Osteocyte (in vitro differentiated cells): ENCODE data around the gene FHIT. TPM values are rescaled to one million over a fixed set of nuclear protein-coding genes. Genes with fewer than 3 reads are reported as not detected.

Experiments
- DNase-seq: peaks from one replicate; pipeline ENCODE4 v3.0.0; 2021; ENCODE audit warnings: mixed read lengths; ENCODE audit not compliant: unreplicated experiment; ENCODE audit errors: extremely low spot score
- H3K27ac Mint-ChIP-seq: one replicate; pipeline ENCODE4 v1.8.0; 2021; ENCODE audit warnings: mild to moderate bottlenecking, mixed read lengths; ENCODE audit not compliant: unreplicated experiment
- H3K27me3 Mint-ChIP-seq: one replicate; pipeline ENCODE4 v1.8.0; 2021; ENCODE audit warnings: mixed read lengths; ENCODE audit not compliant: unreplicated experiment
- H3K36me3 Mint-ChIP-seq: one replicate; pipeline ENCODE4 v1.8.0; 2021; ENCODE audit warnings: mixed read lengths; ENCODE audit not compliant: unreplicated experiment
- H3K4me1 Mint-ChIP-seq: one replicate; pipeline ENCODE4 v1.8.0; 2021; ENCODE audit warnings: mixed read lengths; ENCODE audit not compliant: unreplicated experiment
- H3K4me3 Mint-ChIP-seq: one replicate; pipeline ENCODE4 v1.8.0; 2021; ENCODE audit warnings: mild to moderate bottlenecking, moderate library complexity, mixed read lengths; ENCODE audit not compliant: unreplicated experiment
- H3K9me3 Mint-ChIP-seq: one replicate; pipeline ENCODE4 v1.8.0; 2021; ENCODE audit warnings: mixed read lengths; ENCODE audit not compliant: unreplicated experiment
- CTCF ChIP-seq: fragments of 200-600 bp; sonication (generic); IDR thresholded peaks from 2 replicates; pipeline ENCODE4 v1.5.0; 2021; ENCODE audit warnings: antibody characterized with exemption, mild to moderate bottlenecking, moderate library complexity
- total RNA-seq: library from RNA; stranded (reverse); gene quantifications from 2 replicates; pipeline ENCODE4 v1.2.1, GENCODE V29; 2021

Gene FHIT
- total RNA-seq, 1 donor from 2014 or later = 2.3 TPM

- no peaks in the 10 kb centered on the region for H3K36me3 Mint-ChIP-seq
- H3K4me1 Mint-ChIP-seq = no peaks in the 10 kb centered on the region
- H3K27me3 Mint-ChIP-seq = peaks cover 12% of the 10 kb centered on the region
- H3K9me3 Mint-ChIP-seq = no peaks in the 10 kb centered on the region
- TF ChIP-seq CTCF = no peak
- no peak for DNase-seq
- no peak overlapping the region for H3K4me3 Mint-ChIP-seq
- H3K27ac Mint-ChIP-seq = no peak overlapping the region
Measured at GRCh38 chr3:60536420-60536819, 714.8 kb downstream of the FHIT start.

DNA sequence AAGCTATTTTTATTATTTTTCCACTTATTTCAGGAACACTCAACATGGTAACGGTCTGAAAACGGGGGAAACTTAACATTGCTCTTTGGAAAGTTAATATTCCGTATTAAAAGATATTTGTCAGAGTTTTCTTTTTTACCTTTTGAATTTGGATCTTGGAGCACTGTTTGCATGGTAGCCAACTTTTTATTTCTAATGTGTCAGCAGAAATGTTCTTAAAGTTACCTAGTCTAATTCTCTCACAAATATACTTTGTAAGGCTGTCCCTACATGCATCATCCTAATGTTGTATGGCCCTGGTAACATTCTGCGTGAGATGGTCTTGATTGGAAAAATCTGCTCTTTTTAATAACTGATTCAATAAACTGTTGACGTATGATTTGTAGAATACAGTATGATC, 719.5 kb downstream of the FHIT start:
- no peak overlapping the region for H3K4me3 Mint-ChIP-seq
- no peak for TF ChIP-seq CTCF
- H3K9me3 Mint-ChIP-seq = no peaks in the 10 kb centered on the region
- DNase-seq = no peak
- H3K4me1 Mint-ChIP-seq = no peaks in the 10 kb centered on the region
- peaks cover 9% of the 10 kb centered on the region for H3K27me3 Mint-ChIP-seq
- no peak overlapping the region for H3K27ac Mint-ChIP-seq
- H3K36me3 Mint-ChIP-seq = no peaks in the 10 kb centered on the region

GRCh38 chr3:60528651-60529050, 722.6 kb downstream of the FHIT start:
- Mint-ChIP-seq H3K36me3 (no peaks in the 10 kb centered on the region), H3K27me3 (peaks cover 7% of the 10 kb centered on the region), H3K4me1 (no peaks in the 10 kb centered on the region), H3K9me3 (no peaks in the 10 kb centered on the region), H3K4me3 (no peak overlapping the region), H3K27ac (no peak overlapping the region)
- no peak for DNase-seq
- no peak for TF ChIP-seq CTCF

DNA sequence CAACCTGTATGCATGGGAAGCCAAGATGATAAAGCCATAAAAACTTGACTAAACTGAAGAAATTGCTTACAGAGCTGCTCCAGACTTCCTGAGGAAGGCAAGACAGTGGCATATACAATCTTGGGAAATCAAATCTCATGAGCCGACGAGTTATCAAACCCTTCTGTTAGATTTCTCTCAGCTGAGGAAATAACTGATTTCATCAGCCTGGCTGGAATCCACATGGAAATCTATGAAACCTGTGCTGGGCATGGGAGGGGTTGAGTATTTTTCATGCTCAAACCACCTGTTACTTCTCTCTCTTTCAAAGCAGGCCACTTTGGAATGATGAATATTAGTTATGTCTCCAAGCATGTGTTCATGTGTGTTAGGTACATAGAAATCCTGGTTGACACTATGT, 727.7 kb downstream of the FHIT start:
- H3K36me3 Mint-ChIP-seq = no peaks in the 10 kb centered on the region
- H3K4me3 Mint-ChIP-seq = no peak overlapping the region
- no peak for DNase-seq
- no peak overlapping the region for H3K27ac Mint-ChIP-seq
- H3K27me3 Mint-ChIP-seq = no peaks in the 10 kb centered on the region
- no peak for TF ChIP-seq CTCF
- no peaks in the 10 kb centered on the region for H3K4me1 Mint-ChIP-seq
- H3K9me3 Mint-ChIP-seq = peaks cover 5% of the 10 kb centered on the region

DNA sequence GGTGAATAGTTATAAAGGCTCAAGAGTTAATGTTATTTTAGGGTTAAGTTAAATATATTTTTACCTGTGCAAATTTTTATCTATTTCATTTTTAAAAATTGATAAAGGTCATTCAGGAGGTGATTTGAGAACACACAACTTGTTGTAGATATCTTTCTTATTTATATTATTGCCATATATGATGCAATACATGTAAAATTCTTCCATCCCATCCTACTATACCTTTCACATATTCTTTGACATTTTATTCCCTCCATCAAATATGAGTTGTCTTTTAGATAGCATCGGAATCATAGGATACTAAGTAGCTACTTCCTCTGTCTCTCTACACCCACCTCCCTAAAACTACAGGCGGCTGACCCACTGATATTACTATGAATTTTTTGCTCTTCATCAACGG, 734.1 kb downstream of the FHIT start:
- H3K36me3 Mint-ChIP-seq = no peaks in the 10 kb centered on the region
- no peak for DNase-seq
- peaks cover 5% of the 10 kb centered on the region for H3K9me3 Mint-ChIP-seq
- no peaks in the 10 kb centered on the region for H3K27me3 Mint-ChIP-seq
- H3K4me3 Mint-ChIP-seq = no peak overlapping the region
- no peak overlapping the region for H3K27ac Mint-ChIP-seq
- no peak for TF ChIP-seq CTCF
- H3K4me1 Mint-ChIP-seq = peaks cover 6% of the 10 kb centered on the region
